Measurements from ENCODE around the gene NLRP4. TPM values are rescaled to one million over a fixed set of nuclear protein-coding genes. Genes with fewer than 3 reads are reported as not detected.

The NLRP4 gene
- total RNA-seq, 6 experiments from 2014 or later, result not detected

- Histone ChIP-seq H3K36me3 (no peaks in the 10 kb centered on the region), H3K4me1 (no peaks in the 10 kb centered on the region), H3K27me3 (no peaks in the 10 kb centered on the region), H3K9me3 (no peaks in the 10 kb centered on the region), H3K4me3 (no peak overlapping the region), H3K27ac (no peak overlapping the region)
- ATAC-seq, result no peak
- WGBS (ENCODE audit: insufficient coverage, low coverage, low lambda C conversion rate, missing lambda C conversion rate), result 70% methylated on average over 3 of the region's 3 CpGs
- DNase-seq, result no peak
- TF ChIP-seq CTCF (IDR thresholded peaks at IDR 0.05) (no peak), POLR2A (IDR thresholded peaks at IDR 0.05) (no peak)
- intact Hi-C loops (cut with DNase I), result no loop called here
These were observed 16.3 kb upstream of the NLRP4 start for GRCh38 chr19:55820037-55820436.

- 80% methylated on average over 4 of the region's 5 CpGs for WGBS (ENCODE audit: insufficient coverage, low coverage, low lambda C conversion rate, missing lambda C conversion rate)
- TF ChIP-seq POLR2A (IDR thresholded peaks at IDR 0.05) (no peak), CTCF (IDR thresholded peaks at IDR 0.05) (no peak)
- Histone ChIP-seq H3K9me3 (no peaks in the 10 kb centered on the region), H3K27ac (no peak overlapping the region), H3K36me3 (no peaks in the 10 kb centered on the region), H3K4me1 (no peaks in the 10 kb centered on the region), H3K4me3 (no peak overlapping the region), H3K27me3 (no peaks in the 10 kb centered on the region)
- ATAC-seq (no peak), DNase-seq (no peak)
- intact Hi-C loops (cut with DNase I), result no loop called here
These were observed 5.7 kb upstream of the NLRP4 start for GRCh38 chr19:55830656-55831055.

- no peak for DNase-seq
- H3K27me3 ChIP-seq, result no peaks in the 10 kb centered on the region
- ATAC-seq, result no peak
- H3K36me3 ChIP-seq, result no peaks in the 10 kb centered on the region
- H3K27ac ChIP-seq, result no peak within 1 kb of the TSS
- TF ChIP-seq POLR2A (IDR thresholded peaks at IDR 0.05) (no peak), CTCF (IDR thresholded peaks at IDR 0.05) (no peak)
- H3K9me3 ChIP-seq, result no peaks in the 10 kb centered on the region
- H3K4me3 ChIP-seq, result no peak within 1 kb of the TSS
- H3K4me1 ChIP-seq, result no peaks in the 10 kb centered on the region
- WGBS (ENCODE audit: insufficient coverage, low coverage, low lambda C conversion rate, missing lambda C conversion rate), result 56% methylated on average over 5 of the region's 10 CpGs
- intact Hi-C loops (cut with DNase I), result no loop called here
These were observed 4.5 kb upstream of the NLRP4 start, which contains the start of gene NLRP11 for GRCh38 chr19:55831846-55832245. Gene NLRP11, minus strand, starts transcription at chr19:55831999. Its CDS starts 13,825 bp downstream, at chr19:55818174.

GRCh38 chr19:55832676-55833075 lies 3.7 kb upstream of the NLRP4 start:
- H3K9me3 ChIP-seq, result no peaks in the 10 kb centered on the region
- H3K27ac ChIP-seq, result no peak overlapping the region
- 50% methylated on average over 4 of the region's 4 CpGs for WGBS (ENCODE audit: insufficient coverage, low coverage, low lambda C conversion rate, missing lambda C conversion rate)
- TF ChIP-seq POLR2A (IDR thresholded peaks at IDR 0.05) (no peak), CTCF (IDR thresholded peaks at IDR 0.05) (no peak)
- intact Hi-C loops (cut with DNase I), result no loop called here
- H3K4me3 ChIP-seq, result no peak overlapping the region
- ATAC-seq (no peak), DNase-seq (no peak)
- H3K4me1 ChIP-seq, result no peaks in the 10 kb centered on the region
- no peaks in the 10 kb centered on the region for H3K36me3 ChIP-seq
- H3K27me3 ChIP-seq, result no peaks in the 10 kb centered on the region

GRCh38 chr19:55838251-55838650 lies 1.9 kb downstream of the NLRP4 start:
- Histone ChIP-seq H3K4me1 (no peaks in the 10 kb centered on the region), H3K36me3 (no peaks in the 10 kb centered on the region), H3K4me3 (no peak overlapping the region), H3K27ac (no peak overlapping the region), H3K27me3 (no peaks in the 10 kb centered on the region), H3K9me3 (no peaks in the 10 kb centered on the region)
- WGBS (ENCODE audit: insufficient coverage, low coverage, low lambda C conversion rate, missing lambda C conversion rate), result 20% methylated on average over 1 of the region's 3 CpGs
- no peak for DNase-seq
- no peak for TF ChIP-seq POLR2A (IDR thresholded peaks at IDR 0.05)
- no peak for TF ChIP-seq CTCF (IDR thresholded peaks at IDR 0.05)
- intact Hi-C loops (cut with DNase I), result no loop called here
- no peak for ATAC-seq

Measured in right lobe of liver (tissue), 6 donors.